Measurements from ENCODE around the gene LRRFIP2. TPM values are rescaled to one million over a fixed set of nuclear protein-coding genes. Genes with fewer than 3 reads are reported as not detected.

Gene LRRFIP2
- total and polyA plus RNA-seq, 2 of the 4 experiments (the other 2 are of a cell fraction): 20.6 to 31.0 TPM

- no peak overlapping the region for H3K4ac ChIP-seq (ENCODE audit: low read depth, low read length)
- H4K8ac ChIP-seq (ENCODE audit: low read depth in 2 of 2, low read length in 2 of 2): no peak overlapping the region
- H2BK120ac ChIP-seq (ENCODE audit: low read depth, low read length): no peak overlapping the region
- no peak overlapping the region for H4K5ac ChIP-seq (ENCODE audit: low read depth, low read length)
- peaks cover 5% of the 10 kb centered on the region; the same call in 1 of the 2 replicates for H4K20me1 ChIP-seq (ENCODE audit: insufficient read depth, low read length)
- H3K9me3 ChIP-seq (ENCODE audit: control insufficient read depth, insufficient read depth, low read length): no peaks in the 10 kb centered on the region
- no TSS peak for BruUV-seq (replicated peaks)
- no peak overlapping the region for H2AFZ ChIP-seq (replicated peaks; ENCODE audit: low read length, poor library complexity)
- ATAC-seq (ENCODE audit: low read depth) (no peak), DNase-seq (no peak)
- H4K91ac ChIP-seq (ENCODE audit: insufficient read depth, low read depth, low read length): no peak overlapping the region
- H3K27ac ChIP-seq (ENCODE audit: insufficient read depth, low read length): no peak overlapping the region
- in situ Hi-C loops (cut with MboI; ENCODE audit: low sequenced_read_pairs) (no loop called here), intact Hi-C loops (cut with micrococcal nuclease) (no loop called here), dilution Hi-C loops (cut with HindIII; ENCODE audit: low sequenced_read_pairs, unreplicated experiment) (no loop called here)
- no peak overlapping the region for H3K56ac ChIP-seq (ENCODE audit: extremely low read depth, insufficient read depth, low read length)
- no peak overlapping the region for H3K9ac ChIP-seq (ENCODE audit: low read depth, low read length)
- ChIA-PET POLR2A (ENCODE audit: unreplicated experiment) (no interaction called here), CTCF (no interaction called here)
- H3K36me3 ChIP-seq (ENCODE audit: control insufficient read depth, insufficient read depth, low read length): no peaks in the 10 kb centered on the region
- H3K4me3 ChIP-seq (ENCODE audit: insufficient read depth, low read depth, low read length): no peak overlapping the region
- no peaks in the 10 kb centered on the region for H3K27me3 ChIP-seq (ENCODE audit: control insufficient read depth, insufficient read depth, low read length)
- no peak overlapping the region for H3K14ac ChIP-seq (replicated peaks; ENCODE audit: low read depth, low read length)
- no peak overlapping the region for H2BK5ac ChIP-seq (ENCODE audit: low read depth, low read length, poor library complexity, severe bottlenecking)
- H3K23ac ChIP-seq (ENCODE audit: low read depth, low read length): no peak overlapping the region
- H2AK9ac ChIP-seq (replicated peaks; ENCODE audit: low read depth, low read length, poor library complexity): no peak overlapping the region
- H2BK15ac ChIP-seq (ENCODE audit: low read depth, low read length): no peak overlapping the region
- H2AK5ac ChIP-seq (ENCODE audit: low read depth, low read length): no peak overlapping the region
- no peak overlapping the region for H2BK20ac ChIP-seq (ENCODE audit: low read depth, low read length)
- no peak overlapping the region for H3K4me2 ChIP-seq (ENCODE audit: low read depth, low read length)
- H3K79me1 ChIP-seq (ENCODE audit: low read depth in 1 of 2, low read length in 2 of 2): peaks cover 40 to 58% of the 10 kb centered on the region in 2 experiments
- H3K9me1 ChIP-seq (ENCODE audit: insufficient read depth, low read length): no peaks in the 10 kb centered on the region; the same call in 1 of the 2 replicates
- TF ChIP-seq CHD1 (IDR thresholded peaks at IDR 0.05; ENCODE audit: low read depth, low read length) (no peak), MAZ (IDR thresholded peaks at IDR 0.05; ENCODE audit: borderline replicate concordance, low read depth, low read length) (no peak), RAD21 (IDR thresholded peaks at IDR 0.05; ENCODE audit: low read length) (no peak), CTCF (conservative IDR thresholded peaks at IDR 0.05; ENCODE audit: low read depth, low read length) (no peak), MAFK (IDR thresholded peaks at IDR 0.05; ENCODE audit: low read depth, low read length) (no peak)
- H3K4me1 ChIP-seq (ENCODE audit: control insufficient read depth, insufficient read depth, low read length): peaks cover 6% of the 10 kb centered on the region
- no peak overlapping the region for H3K18ac ChIP-seq (ENCODE audit: low read depth, low read length)
These were observed 47.5 kb downstream of the LRRFIP2 start for GRCh38 chr3:37126856-37127255.

Data from IMR-90 (cell line).